HG03066 (cell line): ENCODE measurements around the gene UIMC1.

Source experiments
- ATAC-seq: cut with Tn5 transposase; IDR thresholded peaks from one replicate; pipeline ENCODE4 v1.9.1; 2021; ENCODE audit warnings: low read depth; ENCODE audit not compliant: unreplicated experiment

The UIMC1 gene

DNA sequence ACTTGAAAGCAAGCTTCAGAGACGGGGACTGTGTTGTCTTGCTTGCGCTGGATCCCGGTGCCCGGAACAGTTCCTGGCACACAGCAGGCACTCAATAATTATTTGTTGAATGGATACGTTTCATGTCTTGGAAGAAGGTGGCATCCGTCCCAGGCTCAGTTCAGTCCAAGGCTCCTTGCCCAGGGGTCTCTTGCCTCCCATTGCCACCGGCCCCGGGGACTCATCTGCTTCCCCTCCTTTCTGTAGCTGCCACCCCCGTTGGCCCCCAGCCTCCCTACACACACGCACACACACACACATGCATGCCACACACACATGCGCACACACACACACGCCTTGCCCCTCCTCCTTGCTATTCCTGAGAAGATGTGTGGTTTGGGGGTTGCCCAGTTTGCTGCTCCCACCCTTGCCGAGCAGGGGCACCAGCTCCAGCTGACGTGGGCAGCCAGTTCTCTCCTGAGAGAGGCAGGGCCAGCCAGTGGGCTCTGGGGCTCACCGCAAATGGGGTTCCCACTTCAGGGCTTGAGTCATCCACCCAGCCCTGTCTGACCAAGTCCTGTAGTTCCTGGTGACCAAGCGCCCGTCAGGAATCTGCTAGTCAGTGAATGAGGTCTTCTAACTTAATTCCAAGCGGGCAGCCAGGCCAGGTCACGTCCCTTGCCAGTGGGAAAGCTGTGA, 149.2 kb downstream of the UIMC1 start:
- ATAC-seq, result no peak

DNA sequence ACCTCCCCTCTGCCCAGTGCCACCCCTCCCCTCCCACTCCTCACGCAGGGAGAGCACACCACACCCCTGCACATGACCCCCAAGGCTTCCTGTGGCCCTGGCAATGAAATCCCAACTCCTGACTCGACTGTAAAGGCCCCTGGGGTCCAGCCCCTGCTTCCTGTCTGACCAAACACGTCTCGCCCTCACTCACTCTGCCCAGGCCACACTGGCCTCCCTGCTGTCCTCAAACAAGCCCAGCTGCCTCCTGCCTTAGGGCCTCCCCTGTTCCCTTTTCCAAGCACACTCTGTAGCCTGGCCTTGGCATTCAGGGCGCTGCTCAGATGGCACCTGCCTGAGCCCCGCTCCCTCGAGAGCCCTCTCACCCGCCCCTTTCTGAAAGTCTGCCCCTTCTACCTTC, 149.8 kb downstream of the UIMC1 start:
- ATAC-seq, result no peak

DNA sequence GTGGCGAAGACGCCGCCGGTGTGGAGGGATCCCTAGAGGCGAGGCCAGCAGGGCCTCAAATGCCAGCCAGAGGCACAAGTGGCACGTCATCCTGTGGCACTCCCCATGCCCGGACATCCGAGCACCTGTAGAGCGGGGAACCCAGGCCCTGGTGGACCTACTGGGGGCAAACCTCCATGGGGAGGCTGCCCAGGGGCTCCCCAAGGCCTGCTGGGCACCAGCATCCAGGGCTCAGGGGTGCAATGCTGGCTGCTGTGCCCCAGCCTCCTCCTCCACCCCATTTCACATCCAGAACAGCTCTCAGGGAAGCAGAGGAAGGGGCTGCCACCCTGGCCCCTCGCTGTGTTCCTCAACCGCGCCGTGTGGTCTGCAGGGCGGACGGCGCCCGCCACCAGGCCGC, 151.0 kb downstream of the UIMC1 start:
- ATAC-seq, result no peak
